Astrocyte (in vitro differentiated cells and primary cell): ENCODE results near the gene DCBLD1. TPM values are rescaled to one million over a fixed set of nuclear protein-coding genes. Genes with fewer than 3 reads are reported as not detected.

Source experiments
- DNase-seq: peaks from one replicate; pipeline ENCODE4 v3.0.0-alpha.2; 2010; ENCODE audit warnings: low read depth
- FAIRE-seq: peaks from 2 replicates; lab custom pipeline; 2011; peaks lifted over from hg19 to GRCh38; lab: Jason Lieb, UNC
- H2AFZ ChIP-seq: 2 replicates; pipeline ENCODE4 v1.6.0; 2012; ENCODE audit warnings: low read depth, low read length, inconsistent platforms
- H3K27ac ChIP-seq: 2 replicates; pipeline ENCODE4 v1.5.1; 2011; ENCODE audit warnings: low read depth, low read length, inconsistent platforms
- H3K27me3 ChIP-seq: 2 replicates; pipeline ENCODE4 v1.6.0; 2011; ENCODE audit warnings: low read length, inconsistent platforms; ENCODE audit not compliant: insufficient read depth
- H3K36me3 ChIP-seq: 2 replicates; pipeline ENCODE4 v1.5.1; 2011; ENCODE audit warnings: low read length, inconsistent platforms; ENCODE audit not compliant: insufficient read depth
- H3K4me1 ChIP-seq: 2 replicates; pipeline ENCODE4 v1.5.1; 2011; ENCODE audit warnings: low read length, inconsistent platforms; ENCODE audit not compliant: insufficient read depth
- H3K4me2 ChIP-seq: 2 replicates; pipeline ENCODE4 v1.6.0; 2012; ENCODE audit warnings: low read length, inconsistent platforms
- H3K4me3 ChIP-seq: 2 replicates; pipeline ENCODE4 v1.5.1; 2011; ENCODE audit warnings: low read depth, mild to moderate bottlenecking, low read length, inconsistent platforms; ENCODE audit not compliant: insufficient read depth
- H3K79me2 ChIP-seq: 2 replicates; pipeline ENCODE4 v1.6.0; 2012; ENCODE audit warnings: mild to moderate bottlenecking, low read length, inconsistent platforms; ENCODE audit not compliant: insufficient read depth
- H3K9ac ChIP-seq: 2 replicates; pipeline ENCODE4 v1.6.0; 2012; ENCODE audit warnings: mild to moderate bottlenecking, low read length, inconsistent platforms
- H3K9me3 ChIP-seq: 2 replicates; pipeline ENCODE4 v1.5.1; 2012; ENCODE audit warnings: low read depth, mild to moderate bottlenecking, low read length, inconsistent platforms; ENCODE audit not compliant: insufficient read depth
- H4K20me1 ChIP-seq: 2 replicates; pipeline ENCODE4 v1.6.0; 2012; ENCODE audit warnings: low read length, inconsistent platforms; ENCODE audit not compliant: insufficient read depth
- H3K27ac Mint-ChIP-seq: one replicate; pipeline ENCODE4 v1.8.0; 2021; ENCODE audit warnings: mild to moderate bottlenecking, mixed read lengths; ENCODE audit not compliant: unreplicated experiment
- H3K27me3 Mint-ChIP-seq: one replicate; pipeline ENCODE4 v1.8.0; 2021; ENCODE audit warnings: low read depth, mixed read lengths; ENCODE audit not compliant: unreplicated experiment
- H3K36me3 Mint-ChIP-seq: one replicate; pipeline ENCODE4 v1.8.0; 2021; ENCODE audit warnings: low read depth, mixed read lengths; ENCODE audit not compliant: unreplicated experiment
- H3K4me1 Mint-ChIP-seq: one replicate; pipeline ENCODE4 v1.8.0; 2021; ENCODE audit warnings: low read depth, mixed read lengths; ENCODE audit not compliant: unreplicated experiment
- H3K4me3 Mint-ChIP-seq: one replicate; pipeline ENCODE4 v1.8.0; 2021; ENCODE audit warnings: mild to moderate bottlenecking, moderate library complexity, mixed read lengths; ENCODE audit not compliant: unreplicated experiment
- H3K9me3 Mint-ChIP-seq: one replicate; pipeline ENCODE4 v1.8.0; 2021; ENCODE audit warnings: mild to moderate bottlenecking, mixed read lengths; ENCODE audit not compliant: unreplicated experiment
- EZH2 ChIP-seq: IDR thresholded peaks from 2 replicates; pipeline ENCODE4 v1.6.1; 2012; ENCODE audit warnings: mild to moderate bottlenecking, low read length, inconsistent platforms; ENCODE audit not compliant: insufficient read depth
- total RNA-seq: library from RNA; stranded (reverse); gene quantifications from 2 replicates; pipeline ENCODE4 v1.2.1, GENCODE V29; 2021
- TF ChIP-seq, protein P1 (sequence below): IDR thresholded peaks from 2 replicates; pipeline ENCODE4 v1.5.1; 2011; ENCODE audit warnings: low read depth, mild to moderate bottlenecking, inconsistent platforms, low read length, moderate library complexity; ENCODE audit not compliant: insufficient read depth

Gene DCBLD1
- total RNA-seq, 1 donor from 2014 or later = 36.8 TPM

DNA sequence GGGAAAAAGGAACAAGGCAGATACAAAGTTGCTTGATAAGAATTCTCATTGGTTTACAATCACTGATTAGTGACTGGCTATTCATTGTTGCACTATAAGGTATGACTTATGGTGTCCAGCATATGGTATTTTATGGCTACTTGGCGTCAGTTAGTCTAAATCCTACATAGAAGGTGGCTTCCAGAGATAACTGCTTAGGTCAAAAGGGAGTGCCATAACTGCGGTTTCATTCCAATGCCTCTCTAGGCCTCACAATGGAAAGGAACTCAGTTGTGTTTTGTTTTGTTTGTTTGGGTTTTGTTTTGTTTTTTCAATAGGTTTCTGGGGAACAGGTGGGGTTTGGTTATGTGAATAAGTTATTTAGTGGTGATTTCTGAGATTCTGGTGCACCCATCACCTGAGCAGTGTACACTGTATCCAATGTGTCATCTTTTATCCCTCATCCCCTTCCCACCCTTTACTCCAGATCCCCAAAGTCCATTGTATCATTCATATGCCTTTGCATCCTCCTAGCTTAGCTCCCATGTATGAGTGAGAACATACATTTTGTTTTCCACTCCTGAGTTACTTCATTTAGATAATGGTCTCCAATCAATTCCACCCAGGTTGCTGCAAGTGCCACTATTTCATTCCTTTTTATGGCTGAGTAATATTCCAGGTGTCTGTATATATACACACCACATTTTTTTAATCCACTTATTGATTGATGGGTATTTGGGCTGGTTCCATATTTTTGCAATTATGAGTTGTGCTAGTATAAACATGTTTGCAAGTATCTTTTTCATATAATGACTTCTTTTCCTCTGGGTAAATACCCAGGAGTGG lies 112.8 kb downstream of the DCBLD1 start:
- Histone ChIP-seq H3K4me3 (no peak overlapping the region), H3K4me2 (no peak overlapping the region), H3K79me2 (peaks cover 100% of the 10 kb centered on the region), H3K9me3 (no peaks in the 10 kb centered on the region), H3K27ac (no peak overlapping the region), H4K20me1 (peaks cover 81% of the 10 kb centered on the region), H3K4me1 (no peaks in the 10 kb centered on the region), H3K9ac (no peak overlapping the region), H2AFZ (no peak overlapping the region), H3K36me3 (no peaks in the 10 kb centered on the region), H3K27me3 (no peaks in the 10 kb centered on the region)
- peaks cover 32% of the 10 kb centered on the region for H3K36me3 Mint-ChIP-seq
- H3K9me3 Mint-ChIP-seq = peaks cover 11% of the 10 kb centered on the region
- no peak for DNase-seq
- H3K4me3 Mint-ChIP-seq = no peak overlapping the region
- H3K27me3 Mint-ChIP-seq = no peaks in the 10 kb centered on the region
- H3K4me1 Mint-ChIP-seq = peaks cover 19% of the 10 kb centered on the region
- TF ChIP-seq, protein P1, sequence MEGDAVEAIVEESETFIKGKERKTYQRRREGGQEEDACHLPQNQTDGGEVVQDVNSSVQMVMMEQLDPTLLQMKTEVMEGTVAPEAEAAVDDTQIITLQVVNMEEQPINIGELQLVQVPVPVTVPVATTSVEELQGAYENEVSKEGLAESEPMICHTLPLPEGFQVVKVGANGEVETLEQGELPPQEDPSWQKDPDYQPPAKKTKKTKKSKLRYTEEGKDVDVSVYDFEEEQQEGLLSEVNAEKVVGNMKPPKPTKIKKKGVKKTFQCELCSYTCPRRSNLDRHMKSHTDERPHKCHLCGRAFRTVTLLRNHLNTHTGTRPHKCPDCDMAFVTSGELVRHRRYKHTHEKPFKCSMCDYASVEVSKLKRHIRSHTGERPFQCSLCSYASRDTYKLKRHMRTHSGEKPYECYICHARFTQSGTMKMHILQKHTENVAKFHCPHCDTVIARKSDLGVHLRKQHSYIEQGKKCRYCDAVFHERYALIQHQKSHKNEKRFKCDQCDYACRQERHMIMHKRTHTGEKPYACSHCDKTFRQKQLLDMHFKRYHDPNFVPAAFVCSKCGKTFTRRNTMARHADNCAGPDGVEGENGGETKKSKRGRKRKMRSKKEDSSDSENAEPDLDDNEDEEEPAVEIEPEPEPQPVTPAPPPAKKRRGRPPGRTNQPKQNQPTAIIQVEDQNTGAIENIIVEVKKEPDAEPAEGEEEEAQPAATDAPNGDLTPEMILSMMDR = no peak
- TF ChIP-seq EZH2 = no peak
- no peak for FAIRE-seq
- H3K27ac Mint-ChIP-seq = no peak overlapping the region

DNA sequence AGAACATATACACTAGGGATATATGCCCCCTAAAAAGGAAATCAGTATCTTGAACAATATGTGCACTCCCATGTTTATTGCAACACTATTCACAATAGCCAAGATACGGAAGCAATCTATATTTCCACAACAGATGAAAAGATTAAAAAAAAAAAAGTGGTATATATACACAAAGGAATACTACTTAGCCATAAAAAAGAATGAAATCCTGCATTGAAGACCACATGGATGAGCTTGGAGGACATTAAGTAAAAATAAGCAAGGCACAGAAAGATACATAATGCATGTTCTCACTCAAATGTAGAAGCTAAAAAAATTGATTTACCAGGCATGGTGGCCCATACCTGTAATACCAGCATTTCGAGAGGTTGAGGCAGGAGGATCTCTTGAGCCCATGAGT lies 115.3 kb downstream of the DCBLD1 start:
- H3K27me3 ChIP-seq = no peaks in the 10 kb centered on the region
- H3K27me3 Mint-ChIP-seq = no peaks in the 10 kb centered on the region
- peaks cover 30% of the 10 kb centered on the region for H3K36me3 Mint-ChIP-seq
- H3K27ac ChIP-seq = no peak overlapping the region
- H3K4me3 ChIP-seq = no peak overlapping the region
- H3K9me3 Mint-ChIP-seq = peaks cover 11% of the 10 kb centered on the region
- H3K9me3 ChIP-seq = no peaks in the 10 kb centered on the region
- H3K4me1 Mint-ChIP-seq = peaks cover 15% of the 10 kb centered on the region
- no peak overlapping the region for H3K4me3 Mint-ChIP-seq
- H2AFZ ChIP-seq = no peak overlapping the region
- no peak overlapping the region for H3K4me2 ChIP-seq
- TF ChIP-seq, protein P1 = no peak
- TF ChIP-seq EZH2 = no peak
- H3K27ac Mint-ChIP-seq = no peak overlapping the region
- peaks cover 1% of the 10 kb centered on the region for H3K4me1 ChIP-seq
- DNase-seq = no peak
- H4K20me1 ChIP-seq = peaks cover 71% of the 10 kb centered on the region
- no peaks in the 10 kb centered on the region for H3K36me3 ChIP-seq
- no peak overlapping the region for H3K9ac ChIP-seq
- FAIRE-seq = no peak
- peaks cover 96% of the 10 kb centered on the region for H3K79me2 ChIP-seq

Other genes starting within 250 kb of the DCBLD1 start
- 1.2 and 1.7 TPM in 2 replicates for gene VGLL2, start 217.1 kb upstream of the DCBLD1 start, total RNA-seq
- gene ROS1, start 56.7 kb upstream of the DCBLD1 start, total RNA-seq = not detected in 2 replicates
- 45.0 and 48.7 TPM in 2 replicates for gene GOPC, start 119.8 kb downstream of the DCBLD1 start, total RNA-seq
- 45.7 and 47.3 TPM in 2 replicates for gene NUS1, start 192.8 kb downstream of the DCBLD1 start, total RNA-seq